GM12874 (cell line): ENCODE data around the gene CMIP.

Experiments used
- TF ChIP-seq, protein P1 (sequence below): IDR thresholded peaks from 2 replicates; pipeline ENCODE4 v1.5.1; 2011; ENCODE audit warnings: low read depth, mild to moderate bottlenecking, control low read depth, low read length, moderate library complexity; ENCODE audit not compliant: insufficient read depth

CMIP gene

GRCh38 chr16:81494434-81494806 lies 49.8 kb downstream of the CMIP start:
- TF ChIP-seq, protein P1, sequence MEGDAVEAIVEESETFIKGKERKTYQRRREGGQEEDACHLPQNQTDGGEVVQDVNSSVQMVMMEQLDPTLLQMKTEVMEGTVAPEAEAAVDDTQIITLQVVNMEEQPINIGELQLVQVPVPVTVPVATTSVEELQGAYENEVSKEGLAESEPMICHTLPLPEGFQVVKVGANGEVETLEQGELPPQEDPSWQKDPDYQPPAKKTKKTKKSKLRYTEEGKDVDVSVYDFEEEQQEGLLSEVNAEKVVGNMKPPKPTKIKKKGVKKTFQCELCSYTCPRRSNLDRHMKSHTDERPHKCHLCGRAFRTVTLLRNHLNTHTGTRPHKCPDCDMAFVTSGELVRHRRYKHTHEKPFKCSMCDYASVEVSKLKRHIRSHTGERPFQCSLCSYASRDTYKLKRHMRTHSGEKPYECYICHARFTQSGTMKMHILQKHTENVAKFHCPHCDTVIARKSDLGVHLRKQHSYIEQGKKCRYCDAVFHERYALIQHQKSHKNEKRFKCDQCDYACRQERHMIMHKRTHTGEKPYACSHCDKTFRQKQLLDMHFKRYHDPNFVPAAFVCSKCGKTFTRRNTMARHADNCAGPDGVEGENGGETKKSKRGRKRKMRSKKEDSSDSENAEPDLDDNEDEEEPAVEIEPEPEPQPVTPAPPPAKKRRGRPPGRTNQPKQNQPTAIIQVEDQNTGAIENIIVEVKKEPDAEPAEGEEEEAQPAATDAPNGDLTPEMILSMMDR = no peak

DNA sequence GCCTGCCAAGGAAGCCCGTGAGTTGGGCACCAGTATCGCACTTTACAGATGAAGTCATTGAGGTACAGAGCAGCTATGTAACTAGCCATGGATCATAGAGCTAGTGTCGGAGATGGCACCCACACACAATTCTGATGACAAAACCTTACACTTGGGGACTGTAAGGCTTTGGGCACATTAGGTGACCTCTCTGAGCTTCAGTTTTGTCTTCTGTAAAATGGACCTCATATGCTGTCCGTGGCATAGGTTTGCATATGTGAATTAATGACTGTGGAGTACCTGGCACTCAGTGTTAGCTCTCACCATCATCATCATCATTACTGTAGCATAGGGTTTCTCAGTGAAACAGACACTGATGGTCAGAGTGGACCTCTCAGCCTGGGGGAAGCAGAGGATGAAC lies 50.3 kb downstream of the CMIP start:
- TF ChIP-seq, protein P1 = no peak

DNA sequence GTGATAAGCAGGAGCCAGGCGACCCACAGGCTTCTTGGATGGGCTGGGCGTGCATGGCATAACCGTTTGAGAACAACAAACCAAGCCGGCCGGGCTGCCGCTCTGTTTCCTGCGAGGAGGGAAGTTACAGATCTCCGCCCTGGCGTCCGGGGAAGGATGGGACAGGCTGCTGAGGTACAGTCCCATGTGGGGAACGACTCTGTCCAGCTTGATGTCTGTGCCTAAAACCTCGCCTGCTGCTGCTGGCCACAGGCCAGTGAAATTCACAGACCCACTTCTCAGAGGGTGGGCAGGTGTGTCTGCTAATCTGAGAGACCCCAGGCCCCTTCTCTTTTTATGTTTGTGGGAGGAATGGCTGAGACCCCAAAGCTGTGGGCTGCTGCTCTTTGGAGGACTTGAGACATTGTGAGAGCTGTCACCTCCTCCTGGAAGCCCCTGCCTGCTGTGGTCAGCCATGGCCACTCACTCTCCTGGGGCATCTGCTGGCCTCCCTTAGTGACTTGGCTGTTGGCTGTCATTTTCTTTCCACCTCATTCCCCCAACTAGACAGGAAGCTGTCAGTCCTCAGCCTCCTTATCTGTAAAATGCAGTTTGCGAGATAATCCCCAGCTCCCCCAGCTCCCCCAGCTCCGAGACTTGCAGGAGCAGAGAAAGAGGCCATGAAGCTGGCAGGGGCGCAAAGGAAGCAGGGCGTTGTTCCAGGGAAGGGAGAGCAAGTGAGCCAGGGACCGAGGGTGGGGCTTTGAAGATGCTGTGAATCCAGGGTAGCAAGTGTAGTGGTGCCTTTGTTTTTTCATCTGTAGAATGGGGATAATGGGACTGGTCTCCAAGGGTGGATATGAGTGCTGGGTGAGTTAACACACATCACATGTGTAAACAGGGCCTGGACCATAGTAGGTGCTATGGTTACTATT lies 51.0 kb downstream of the CMIP start:
- TF ChIP-seq, protein P1 = no peak

DNA sequence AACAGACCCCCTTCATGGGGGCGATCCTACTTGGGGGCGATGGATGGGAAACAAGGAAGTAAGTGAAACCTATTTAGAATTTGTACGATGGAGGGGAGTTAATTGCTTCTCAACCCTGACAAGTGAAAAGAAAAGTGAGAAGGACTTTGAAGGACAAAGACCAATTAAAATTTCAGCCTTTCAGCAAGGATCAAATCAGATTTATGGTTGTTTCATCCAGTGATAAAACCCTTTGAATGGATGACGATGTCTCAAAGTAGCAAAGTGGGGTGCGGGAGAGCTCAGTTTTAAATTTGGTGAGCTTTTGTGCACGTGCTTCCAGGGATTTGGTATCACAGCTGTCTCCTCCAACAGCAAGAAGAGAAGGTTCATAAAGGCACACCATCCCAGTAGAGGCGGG lies 51.7 kb downstream of the CMIP start:
- TF ChIP-seq, protein P1 = no peak

DNA sequence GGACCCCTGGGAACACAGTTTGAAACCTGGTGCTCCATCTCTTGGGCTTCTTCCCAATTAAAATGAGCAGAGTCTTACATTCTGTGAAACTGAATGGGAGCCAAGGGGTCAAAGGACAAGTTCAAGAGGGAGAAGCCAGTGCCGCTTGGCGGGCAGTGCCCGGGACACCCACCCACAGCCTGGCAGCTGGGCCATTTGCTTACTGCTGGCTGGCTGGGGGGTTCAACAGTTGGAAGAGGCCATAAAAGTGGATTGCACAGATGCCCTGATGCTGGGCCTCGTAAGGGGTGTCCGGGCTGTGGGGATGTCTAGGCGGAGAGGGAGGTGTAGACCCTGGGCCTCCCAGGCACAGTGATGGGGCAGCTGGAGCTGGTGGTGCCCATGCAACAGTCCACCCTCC lies 52.1 kb downstream of the CMIP start:
- TF ChIP-seq, protein P1 = no peak

DNA sequence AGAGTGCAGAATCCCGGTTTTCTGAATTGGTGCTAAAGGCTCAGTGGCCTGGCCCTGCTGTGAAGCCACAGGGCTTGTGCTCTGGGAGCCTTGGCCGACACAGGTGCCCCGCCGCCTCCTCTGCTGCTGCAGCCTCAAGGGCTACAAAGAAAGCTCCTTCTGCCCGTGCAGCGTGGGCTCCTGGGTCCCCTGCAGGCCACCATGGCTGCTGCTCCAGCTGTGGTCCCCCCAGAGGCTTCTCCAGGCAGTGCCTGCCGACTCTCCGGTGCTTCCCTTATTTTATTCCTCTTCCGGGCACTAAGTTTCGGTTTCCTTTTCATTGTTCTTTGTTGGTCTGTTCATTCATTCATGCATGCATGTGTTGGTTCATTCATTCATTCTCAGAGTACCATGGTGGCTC lies 53.1 kb downstream of the CMIP start:
- TF ChIP-seq, protein P1 = peak; percentile 30; the same call in 1 of the 2 replicates

DNA sequence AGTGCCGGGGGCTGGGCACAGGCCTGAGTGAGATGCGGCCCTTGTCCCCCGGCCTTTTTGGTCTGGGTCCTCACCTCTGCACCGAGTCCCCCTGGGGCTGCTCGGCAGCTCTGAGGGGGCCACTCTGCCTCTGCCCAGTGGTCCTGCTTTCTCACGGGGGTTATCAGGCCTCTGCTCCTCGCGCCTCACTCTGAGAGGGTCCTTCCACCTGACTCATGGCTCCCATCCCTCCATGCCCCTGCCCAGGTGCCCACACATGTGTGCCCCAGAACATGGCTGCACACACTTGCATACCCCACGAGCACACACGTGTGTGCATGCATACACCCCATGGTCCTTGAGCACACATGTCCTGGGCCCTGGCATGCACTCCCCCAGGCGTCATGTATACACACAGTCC lies 53.7 kb downstream of the CMIP start:
- TF ChIP-seq, protein P1 = no peak
